GM23338 (cell line): ENCODE data around the gene XXYLT1. TPM values are rescaled to one million over a fixed set of nuclear protein-coding genes. Genes with fewer than 3 reads are reported as not detected.

Experiments
- ATAC-seq: fragments of 200-7000 bp; cut with Tn5 transposase; 3 replicates; pipeline ENCODE4 v1.9.1; 2020
- DNase-seq: peaks from one replicate; pipeline ENCODE4 v3.0.0-alpha.2; 2015; ENCODE audit warnings: low spot score
- H2AFZ ChIP-seq: fragments of 200-600 bp; sonication (generic); 2 replicates; pipeline ENCODE4 v1.8.0; 2016; ENCODE audit warnings: antibody characterized with exemption, mild to moderate bottlenecking, moderate library complexity
- H3F3A ChIP-seq: fragments of 200-600 bp; sonication (generic); replicated peaks from 2 replicates; pipeline ENCODE4 v1.8.0; 2017; ENCODE audit warnings: antibody characterized with exemption, mixed run types, low read depth
- H3K27ac ChIP-seq: fragments of 200-600 bp; sonication (generic); 2 replicates; pipeline ENCODE4 v1.6.1; 2016; ENCODE audit warnings: low read depth
- H3K27me3 ChIP-seq: fragments of 200-600 bp; sonication (generic); 2 replicates; pipeline ENCODE4 v1.8.0; 2016; ENCODE audit warnings: mild to moderate bottlenecking, mixed run types, moderate library complexity; ENCODE audit not compliant: insufficient read depth
- H3K36me3 ChIP-seq: fragments of 200-600 bp; sonication (generic); 2 replicates; pipeline ENCODE4 v1.8.0; 2016; ENCODE audit warnings: mild to moderate bottlenecking; ENCODE audit not compliant: insufficient read depth
- H3K4me1 ChIP-seq: fragments of 200-600 bp; sonication (generic); 2 replicates; pipeline ENCODE4 v1.8.0; 2016; ENCODE audit warnings: mild to moderate bottlenecking, moderate library complexity; ENCODE audit not compliant: insufficient read depth
- H3K4me2 ChIP-seq: fragments of 200-600 bp; sonication (generic); 2 replicates; pipeline ENCODE4 v1.7.1; 2017; ENCODE audit warnings: mixed run types
- H3K4me3 ChIP-seq: fragments of 200-600 bp; sonication (generic); 2 replicates; pipeline ENCODE4 v1.6.1; 2016; ENCODE audit warnings: mixed run types
- H3K79me2 ChIP-seq: fragments of 200-600 bp; sonication (generic); replicated peaks from 2 replicates; pipeline ENCODE4 v1.8.0; 2017; ENCODE audit warnings: mild to moderate bottlenecking; ENCODE audit not compliant: insufficient read depth
- H3K9me2 ChIP-seq: fragments of 200-600 bp; sonication (generic); 2 replicates; pipeline ENCODE4 v1.8.0; 2017; ENCODE audit not compliant: insufficient read depth
- H4K20me1 ChIP-seq: fragments of 200-600 bp; sonication (generic); replicated peaks from 2 replicates; pipeline ENCODE4 v1.8.0; 2017; ENCODE audit warnings: mild to moderate bottlenecking; ENCODE audit not compliant: insufficient read depth
- H3K27ac Mint-ChIP-seq: 2 replicates; pipeline ENCODE4 v1.8.0; 2020; ENCODE audit warnings: inconsistent platforms, mild to moderate bottlenecking, moderate library complexity, mixed read lengths
- H3K27me3 Mint-ChIP-seq: 3 replicates; pipeline ENCODE4 v1.8.0; 2022; ENCODE audit warnings: low read depth, mild to moderate bottlenecking, moderate library complexity, mixed read lengths, inconsistent platforms; ENCODE audit not compliant: insufficient read depth, poor library complexity
- H3K36me3 Mint-ChIP-seq: 3 replicates; pipeline ENCODE4 v1.8.0; 2021; ENCODE audit warnings: low read depth, mild to moderate bottlenecking, inconsistent platforms, moderate library complexity, mixed read lengths
- H3K4me1 Mint-ChIP-seq: 3 replicates; pipeline ENCODE4 v1.8.0; 2020; ENCODE audit warnings: mild to moderate bottlenecking, inconsistent platforms, mixed read lengths
- H3K4me3 Mint-ChIP-seq: 3 replicates; pipeline ENCODE4 v1.8.0; 2021; ENCODE audit warnings: moderate library complexity, mild to moderate bottlenecking, inconsistent platforms, mixed read lengths
- H3K9me3 Mint-ChIP-seq: 3 replicates; pipeline ENCODE4 v1.8.0; 2020; ENCODE audit warnings: moderate library complexity, mild to moderate bottlenecking, inconsistent platforms, mixed read lengths
- CREB1 ChIP-seq: fragments of 250-450 bp; sonication (Bioruptor Pico); IDR thresholded peaks from 2 replicates; pipeline ENCODE4 v1.5.0; 2020; ENCODE audit warnings: low read depth, mild to moderate bottlenecking, moderate library complexity
- EZH2 ChIP-seq: fragments of 200-600 bp; sonication (generic); IDR thresholded peaks from one replicate; pipeline ENCODE4 v1.8.0; 2017; ENCODE audit warnings: antibody characterized with exemption, mild to moderate bottlenecking, low read depth; ENCODE audit not compliant: unreplicated experiment
- JUNB ChIP-seq: IDR thresholded peaks from one replicate; pipeline ENCODE4 v1.6.1; 2016; ENCODE audit warnings: antibody characterized with exemption; ENCODE audit not compliant: unreplicated experiment
- POLR2AphosphoS5 ChIP-seq: IDR thresholded peaks from 2 replicates; pipeline ENCODE4 v1.6.1; 2016; ENCODE audit warnings: antibody characterized with exemption, low read depth
- STAT1 ChIP-seq: IDR thresholded peaks from one replicate; pipeline ENCODE4 v1.6.1; 2016; ENCODE audit warnings: antibody characterized with exemption; ENCODE audit not compliant: unreplicated experiment
- ZNF331 ChIP-seq: fragments of 250-450 bp; sonication (Bioruptor Pico); IDR thresholded peaks from 2 replicates; pipeline ENCODE4 v1.5.0; 2020; ENCODE audit warnings: low read depth, mild to moderate bottlenecking, moderate library complexity
- polyA plus RNA-seq: library from polyadenylated mRNA; unstranded; fragments of >200 nt; fragmentation: Nextera tagmentation; extraction: Ambion mirVana; gene quantifications from 2 replicates; pipeline ENCODE4 v1.2.1, GENCODE V29; 2016
- total RNA-seq: library from RNA; depleted of rRNA; stranded (reverse); fragments of >200 nt; shearing (Covaris generic); gene quantifications from 2 replicates; pipeline ENCODE4 v1.2.3, GENCODE V29; 2014
- TF ChIP-seq, protein P1 (sequence below): IDR thresholded peaks from 2 replicates; pipeline ENCODE4 v1.6.1; 2016; ENCODE audit warnings: antibody characterized with exemption
- TF ChIP-seq, protein P2 (sequence below): IDR thresholded peaks from one replicate; pipeline ENCODE4 v1.6.1; 2018; ENCODE audit warnings: antibody characterized with exemption; ENCODE audit not compliant: unreplicated experiment

Gene XXYLT1
- total and polyA plus RNA-seq, 2 experiments from 2014 or later = 13.5 to 34.8 TPM

DNA sequence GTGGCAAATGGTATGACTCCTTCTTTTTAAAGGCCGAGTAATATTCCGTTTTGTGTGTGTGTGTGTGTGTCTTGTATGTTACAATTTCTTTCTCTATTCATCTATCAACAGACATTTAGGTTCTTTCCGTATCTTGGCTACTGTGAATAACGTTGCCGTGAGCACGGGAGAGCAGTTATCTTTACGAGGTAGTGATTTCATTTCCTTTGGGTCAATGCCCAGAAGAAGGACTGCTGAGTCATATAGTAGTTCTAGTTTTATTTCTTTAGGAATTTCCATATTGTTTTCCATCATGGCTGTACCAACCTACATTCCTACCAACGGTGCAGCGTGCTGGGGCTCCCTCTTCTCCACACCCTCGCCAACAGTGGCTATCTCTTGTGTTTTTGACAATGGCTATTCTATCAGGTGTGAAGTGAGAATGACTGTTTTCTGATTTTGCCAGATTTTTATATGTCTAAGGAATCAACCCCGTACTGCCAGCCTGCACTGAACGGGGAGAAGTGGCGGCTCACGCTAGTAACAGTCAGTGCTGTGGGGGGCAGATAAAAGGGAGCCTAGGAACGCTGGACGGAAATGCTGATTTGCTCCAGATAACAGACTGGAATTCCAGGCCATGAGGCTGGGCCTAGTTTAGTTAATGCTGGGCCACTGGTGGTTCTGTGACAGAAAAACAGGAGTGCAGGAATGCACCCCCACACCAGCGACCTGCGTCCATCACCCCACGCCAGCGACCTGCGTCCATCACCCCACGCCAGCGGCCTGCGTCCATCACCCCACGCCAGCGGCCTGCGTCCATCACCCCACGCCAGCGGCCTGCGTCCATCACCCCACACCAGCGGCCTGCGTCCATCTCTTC is 168.1 kb downstream of the XXYLT1 start:
- Histone ChIP-seq H4K20me1 (peaks cover 5% of the 10 kb centered on the region; the same call in 1 of the 2 replicates), H3K4me3 (no peak overlapping the region), H3K4me1 (peaks cover 8% of the 10 kb centered on the region), H3K27ac (no peak overlapping the region), H3K9me2 (no peaks in the 10 kb centered on the region), H3K79me2 (peaks cover 4% of the 10 kb centered on the region; the same call in 1 of the 2 replicates), H2AFZ (no peak overlapping the region), H3F3A (no peaks in the 10 kb centered on the region), H3K4me2 (no peak overlapping the region), H3K27me3 (no peaks in the 10 kb centered on the region), H3K36me3 (no peaks in the 10 kb centered on the region)
- Mint-ChIP-seq H3K27ac (no peak overlapping the region), H3K9me3 (no peaks in the 10 kb centered on the region), H3K36me3 (peaks cover 5% of the 10 kb centered on the region; the same call in 2 of the 3 replicates), H3K27me3 (peaks cover 12% of the 10 kb centered on the region), H3K4me1 (peaks cover 25% of the 10 kb centered on the region), H3K4me3 (no peak overlapping the region)
- no peak for DNase-seq
- no peak for ATAC-seq
- TF ChIP-seq JUNB (no peak), ZNF331 (CRISPR knock-in tag) (no peak), POLR2AphosphoS5 (no peak)

DNA sequence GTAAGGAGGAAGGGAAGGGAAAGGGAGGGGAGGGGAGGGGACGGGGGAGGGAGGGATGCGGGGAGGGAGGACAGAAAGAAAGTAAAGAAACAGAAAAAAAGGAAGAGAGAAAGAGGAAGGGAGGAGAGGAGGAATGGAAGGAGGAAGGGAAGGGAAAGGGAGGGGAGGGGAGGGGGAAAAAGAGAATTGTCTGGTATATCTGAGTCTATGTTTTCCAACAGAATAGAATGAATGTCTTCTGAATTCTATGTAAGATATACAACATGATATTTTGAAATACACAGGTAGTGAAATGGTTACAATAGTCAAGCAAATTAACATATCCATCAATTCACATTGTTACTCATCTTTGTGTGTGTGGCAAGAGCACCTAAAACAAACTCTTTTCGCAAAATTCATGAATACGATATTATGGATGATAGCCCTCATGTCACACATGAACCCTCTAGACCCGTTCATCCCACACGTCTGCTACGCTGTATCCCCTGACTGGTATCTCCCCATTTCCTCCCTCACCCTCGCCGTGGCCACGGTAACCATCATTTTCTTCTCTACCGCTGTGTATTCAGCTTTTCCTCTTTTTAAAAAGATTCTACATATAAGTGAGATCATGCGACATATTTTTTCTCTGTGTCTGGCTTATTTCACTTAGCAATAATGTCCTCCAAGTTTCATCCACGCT is 168.9 kb downstream of the XXYLT1 start:
- Histone ChIP-seq H3K27me3 (no peaks in the 10 kb centered on the region), H3K4me2 (no peak overlapping the region), H3K36me3 (no peaks in the 10 kb centered on the region), H3K4me1 (peaks cover 8% of the 10 kb centered on the region), H3F3A (no peaks in the 10 kb centered on the region), H3K79me2 (peaks cover 4% of the 10 kb centered on the region; the same call in 1 of the 2 replicates), H3K4me3 (no peak overlapping the region), H4K20me1 (peaks cover 5% of the 10 kb centered on the region; the same call in 1 of the 2 replicates), H3K9me2 (no peaks in the 10 kb centered on the region), H3K27ac (no peak overlapping the region), H2AFZ (no peak overlapping the region)
- peaks cover 14% of the 10 kb centered on the region for H3K27me3 Mint-ChIP-seq
- H3K27ac Mint-ChIP-seq = no peak overlapping the region
- no peaks in the 10 kb centered on the region for H3K9me3 Mint-ChIP-seq
- no peak overlapping the region for H3K4me3 Mint-ChIP-seq
- ATAC-seq (no peak), DNase-seq (no peak)
- TF ChIP-seq CREB1 (CRISPR knock-in tag) = no peak
- TF ChIP-seq STAT1 = no peak
- TF ChIP-seq EZH2 = no peak
- TF ChIP-seq, protein P1, sequence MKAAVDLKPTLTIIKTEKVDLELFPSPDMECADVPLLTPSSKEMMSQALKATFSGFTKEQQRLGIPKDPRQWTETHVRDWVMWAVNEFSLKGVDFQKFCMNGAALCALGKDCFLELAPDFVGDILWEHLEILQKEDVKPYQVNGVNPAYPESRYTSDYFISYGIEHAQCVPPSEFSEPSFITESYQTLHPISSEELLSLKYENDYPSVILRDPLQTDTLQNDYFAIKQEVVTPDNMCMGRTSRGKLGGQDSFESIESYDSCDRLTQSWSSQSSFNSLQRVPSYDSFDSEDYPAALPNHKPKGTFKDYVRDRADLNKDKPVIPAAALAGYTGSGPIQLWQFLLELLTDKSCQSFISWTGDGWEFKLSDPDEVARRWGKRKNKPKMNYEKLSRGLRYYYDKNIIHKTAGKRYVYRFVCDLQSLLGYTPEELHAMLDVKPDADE = no peak
- TF ChIP-seq, protein P2, sequence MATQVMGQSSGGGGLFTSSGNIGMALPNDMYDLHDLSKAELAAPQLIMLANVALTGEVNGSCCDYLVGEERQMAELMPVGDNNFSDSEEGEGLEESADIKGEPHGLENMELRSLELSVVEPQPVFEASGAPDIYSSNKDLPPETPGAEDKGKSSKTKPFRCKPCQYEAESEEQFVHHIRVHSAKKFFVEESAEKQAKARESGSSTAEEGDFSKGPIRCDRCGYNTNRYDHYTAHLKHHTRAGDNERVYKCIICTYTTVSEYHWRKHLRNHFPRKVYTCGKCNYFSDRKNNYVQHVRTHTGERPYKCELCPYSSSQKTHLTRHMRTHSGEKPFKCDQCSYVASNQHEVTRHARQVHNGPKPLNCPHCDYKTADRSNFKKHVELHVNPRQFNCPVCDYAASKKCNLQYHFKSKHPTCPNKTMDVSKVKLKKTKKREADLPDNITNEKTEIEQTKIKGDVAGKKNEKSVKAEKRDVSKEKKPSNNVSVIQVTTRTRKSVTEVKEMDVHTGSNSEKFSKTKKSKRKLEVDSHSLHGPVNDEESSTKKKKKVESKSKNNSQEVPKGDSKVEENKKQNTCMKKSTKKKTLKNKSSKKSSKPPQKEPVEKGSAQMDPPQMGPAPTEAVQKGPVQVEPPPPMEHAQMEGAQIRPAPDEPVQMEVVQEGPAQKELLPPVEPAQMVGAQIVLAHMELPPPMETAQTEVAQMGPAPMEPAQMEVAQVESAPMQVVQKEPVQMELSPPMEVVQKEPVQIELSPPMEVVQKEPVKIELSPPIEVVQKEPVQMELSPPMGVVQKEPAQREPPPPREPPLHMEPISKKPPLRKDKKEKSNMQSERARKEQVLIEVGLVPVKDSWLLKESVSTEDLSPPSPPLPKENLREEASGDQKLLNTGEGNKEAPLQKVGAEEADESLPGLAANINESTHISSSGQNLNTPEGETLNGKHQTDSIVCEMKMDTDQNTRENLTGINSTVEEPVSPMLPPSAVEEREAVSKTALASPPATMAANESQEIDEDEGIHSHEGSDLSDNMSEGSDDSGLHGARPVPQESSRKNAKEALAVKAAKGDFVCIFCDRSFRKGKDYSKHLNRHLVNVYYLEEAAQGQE = no peak
- peaks cover 5% of the 10 kb centered on the region; the same call in 2 of the 3 replicates for H3K36me3 Mint-ChIP-seq
- peaks cover 28% of the 10 kb centered on the region for H3K4me1 Mint-ChIP-seq
